K562 (cell line): ENCODE measurements around the gene ASCC2.

Experiments
- CHD2 ChIP-seq: IDR thresholded peaks from 2 replicates; pipeline ENCODE4 v1.6.1; 2011; ENCODE audit warnings: low read depth, low read length
- E2F8 ChIP-seq: fragments of 450-650 bp; IDR thresholded peaks from 2 replicates; pipeline ENCODE4 v1.7.1; 2018; ENCODE audit warnings: mild to moderate bottlenecking, low read depth; ENCODE audit not compliant: partially characterized antibody
- FOXK2 ChIP-seq, 2 experiments: fragments of 450-650 bp; IDR thresholded peaks in 1 of 2; conservative IDR thresholded peaks in 1 of 2; 2 replicates each; pipeline ENCODE4 v1.6.1; 2016; ENCODE audit warnings: low read depth in 2 of 2, mild to moderate bottlenecking in 1 of 2
- HDAC2 ChIP-seq: fragments of 450-650 bp; IDR thresholded peaks from 2 replicates; pipeline ENCODE4 v1.6.1; 2016; ENCODE audit warnings: mild to moderate bottlenecking
- PATZ1 ChIP-seq: fragments of 250-450 bp; sonication (Bioruptor Pico); IDR thresholded peaks from 2 replicates; pipeline ENCODE4 v1.5.0; 2020; ENCODE audit warnings: mild to moderate bottlenecking, borderline replicate concordance
- TAF1 ChIP-seq: IDR thresholded peaks from 2 replicates; pipeline ENCODE4 v1.6.1; 2011; ENCODE audit warnings: mild to moderate bottlenecking, low read length, moderate library complexity; ENCODE audit not compliant: insufficient read depth, control insufficient read depth, severe bottlenecking; ENCODE audit errors: extremely low read depth
- TFAP4 ChIP-seq: sonication (generic); formaldehyde crosslinking; IDR thresholded peaks from 2 replicates; pipeline ENCODE4 v1.8.0; 2022; ENCODE audit warnings: missing genetic modification reagents, mild to moderate bottlenecking, moderate library complexity, borderline replicate concordance
- ZNF717 ChIP-seq: fragments of 250-450 bp; sonication (Bioruptor Pico); IDR thresholded peaks from 2 replicates; pipeline ENCODE4 v1.5.0; 2021

GRCh38 chr22:29762263-29762662, 75.8 kb downstream of the ASCC2 start:
- TF ChIP-seq HDAC2 (no peak), TAF1 (no peak), TFAP4 (CRISPR knock-in tag) (no peak), CHD2 (no peak), ZNF717 (CRISPR knock-in tag) (no peak), FOXK2 (conservative IDR thresholded peaks at IDR 0.05 in 1 of 2, IDR thresholded peaks at IDR 0.05 in 1 of 2; ENCODE audit: low read depth in 2 of 2) (no peak), E2F8 (no peak), PATZ1 (CRISPR knock-in tag) (no peak)
